ENCODE results near the gene PPP2R5D. TPM values are rescaled to one million over a fixed set of nuclear protein-coding genes. Genes with fewer than 3 reads are reported as not detected.
"Not testable (repeated sequence)": the region's sequence is repeated elsewhere in the genome, so short reads cannot be mapped to it uniquely, and the experiment has no call there.

PPP2R5D gene
- total RNA-seq, result 21.2 TPM

GRCh38 chr6:42984001-42984923 is at the start of gene PPP2R5D:
Gene PPP2R5D, plus strand, starts transcription at chr6:42984570. Its CDS starts 108 bp downstream, at chr6:42984678.
- peak; percentile 94 for ATAC-seq

GRCh38 chr6:42935322-42935721 is 49.0 kb upstream of the PPP2R5D start:
- no peak for ATAC-seq

GRCh38 chr6:42936398-42936797 is 48.0 kb upstream of the PPP2R5D start:
- no peak for ATAC-seq

- ATAC-seq, result no peak
Observed at GRCh38 chr6:42937548-42938427, 46.6 kb upstream of the PPP2R5D start.

- no peak for ATAC-seq
Observed at GRCh38 chr6:42938428-42938796, 46.0 kb upstream of the PPP2R5D start.

- ATAC-seq, result no peak
Observed at GRCh38 chr6:42938987-42939809, 45.2 kb upstream of the PPP2R5D start.

GRCh38 chr6:42939810-42940167 is 44.6 kb upstream of the PPP2R5D start:
- ATAC-seq, result no peak

GRCh38 chr6:42940493-42941045 is 43.8 kb upstream of the PPP2R5D start:
- no peak for ATAC-seq

GRCh38 chr6:42941356-42941755 is 43.0 kb upstream of the PPP2R5D start:
- peak; percentile 22 for ATAC-seq

- no peak for ATAC-seq
Observed at GRCh38 chr6:42942444-42942843, 41.9 kb upstream of the PPP2R5D start.

- ATAC-seq, result no peak
Observed at GRCh38 chr6:42947950-42948349, 36.4 kb upstream of the PPP2R5D start.

GRCh38 chr6:42952389-42952788 is 32.0 kb upstream of the PPP2R5D start:
- ATAC-seq, result no peak

GRCh38 chr6:42954405-42954804 is 30.0 kb upstream of the PPP2R5D start:
- not testable (repeated sequence) for ATAC-seq

- no peak for ATAC-seq
Observed at GRCh38 chr6:42958125-42958524, 26.2 kb upstream of the PPP2R5D start.

- ATAC-seq, result no peak
Observed at GRCh38 chr6:42959917-42960242, 24.5 kb upstream of the PPP2R5D start.

- ATAC-seq, result peak; percentile 86
Observed at GRCh38 chr6:42960243-42961019, 23.9 kb upstream of the PPP2R5D start, which contains the start of gene GNMT. Gene GNMT, plus strand, starts transcription at chr6:42960754. Its CDS starts 14 bp downstream, at chr6:42960768.

GRCh38 chr6:42961020-42961470 is 23.3 kb upstream of the PPP2R5D start:
- ATAC-seq, result peak; percentile 44

GRCh38 chr6:42962096-42962495 is 22.3 kb upstream of the PPP2R5D start:
- ATAC-seq, result no peak

GRCh38 chr6:42962502-42963178 is 21.7 kb upstream of the PPP2R5D start:
- ATAC-seq, result no peak

- ATAC-seq, result no peak
Observed at GRCh38 chr6:42963179-42963854, 21.1 kb upstream of the PPP2R5D start.
